22Rv1 (cell line): ENCODE data around the gene STXBP6.

ENCODE experiments used
- H3K27ac ChIP-seq: fragments of 450-650 bp; 2 replicates; pipeline ENCODE4 v1.5.1; 2017
- CTCF ChIP-seq: fragments of 450-650 bp; IDR thresholded peaks from 2 replicates; pipeline ENCODE4 v1.5.1; 2017; ENCODE audit warnings: mild to moderate bottlenecking
- ZFX ChIP-seq: fragments of 450-650 bp; IDR thresholded peaks from 2 replicates; pipeline ENCODE4 v1.6.1; 2017; ENCODE audit warnings: antibody characterized with exemption, borderline replicate concordance

The STXBP6 gene

GRCh38 chr14:25006031-25006430 is 43.9 kb downstream of the STXBP6 start:
- H3K27ac ChIP-seq, result no peak overlapping the region
- TF ChIP-seq CTCF (no peak), ZFX (no peak)

DNA sequence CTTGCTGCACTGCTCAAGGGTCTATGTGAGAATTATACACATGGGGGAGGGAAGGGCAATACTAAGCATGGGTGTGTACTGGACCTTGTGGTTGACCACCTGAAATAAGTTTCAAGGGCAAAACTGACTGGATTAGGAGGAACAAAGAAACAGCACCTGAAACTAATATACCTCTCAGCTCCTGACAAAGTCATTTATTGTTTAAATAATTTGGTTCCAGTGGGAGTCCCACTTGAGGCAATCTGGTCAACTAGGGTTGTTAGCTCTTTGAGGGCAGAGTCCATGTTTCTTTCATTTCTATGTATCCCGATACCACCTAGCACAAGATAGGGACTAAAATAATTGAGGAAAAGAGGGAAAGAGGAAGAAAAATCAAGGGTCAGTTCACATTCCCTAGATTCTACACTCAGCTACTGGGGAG is 45.5 kb downstream of the STXBP6 start:
- TF ChIP-seq CTCF (no peak), ZFX (no peak)

DNA sequence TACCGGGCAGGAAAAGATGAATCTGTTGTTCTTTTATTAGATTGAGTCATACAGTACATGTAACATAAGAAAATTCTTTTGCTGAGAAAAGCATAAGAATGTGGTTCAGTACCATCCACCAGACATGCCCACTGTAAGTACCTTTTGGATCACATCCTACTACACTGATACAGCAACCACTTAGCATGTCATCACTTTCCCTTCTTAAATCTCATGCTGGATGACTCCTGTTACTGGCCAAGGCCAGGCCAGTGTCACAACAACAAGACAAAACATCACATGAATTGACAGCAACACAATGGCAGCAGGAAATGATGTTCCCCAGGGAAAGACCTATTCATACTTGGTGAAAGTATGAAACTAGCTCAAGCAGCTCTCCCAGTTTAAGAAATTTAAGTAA is 46.4 kb downstream of the STXBP6 start:
- TF ChIP-seq CTCF (no peak), ZFX (no peak)

More for the DNA sequence above, 45.5 kb downstream of the STXBP6 start:
- no peak overlapping the region for H3K27ac ChIP-seq

GRCh38 chr14:25001601-25002000 is 48.3 kb downstream of the STXBP6 start:
- H3K27ac ChIP-seq, result no peak overlapping the region
- no peak for TF ChIP-seq CTCF
- TF ChIP-seq ZFX, result no peak

More for the DNA sequence above, 46.4 kb downstream of the STXBP6 start:
- H3K27ac ChIP-seq, result no peak overlapping the region

DNA sequence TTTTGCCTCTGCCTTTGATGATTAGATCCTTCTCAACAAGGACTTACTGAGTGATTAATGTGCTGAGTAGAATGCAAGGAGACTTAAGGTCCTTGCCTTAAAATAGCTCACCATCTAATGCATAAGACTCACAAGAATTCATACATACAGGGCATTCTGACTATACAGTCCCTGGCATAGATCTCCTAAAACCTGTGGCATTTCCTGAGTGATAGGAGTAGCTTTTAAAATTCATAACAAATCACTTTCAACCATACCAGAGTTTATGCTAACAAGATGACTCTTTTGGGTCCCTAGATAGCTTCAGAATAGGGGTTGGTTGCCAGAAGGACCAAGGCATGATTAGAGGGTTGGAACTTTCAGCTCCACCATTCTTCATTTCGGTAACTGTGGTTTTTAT is 48.8 kb downstream of the STXBP6 start:
- no peak overlapping the region for H3K27ac ChIP-seq
- TF ChIP-seq CTCF, result no peak
- TF ChIP-seq ZFX, result no peak

DNA sequence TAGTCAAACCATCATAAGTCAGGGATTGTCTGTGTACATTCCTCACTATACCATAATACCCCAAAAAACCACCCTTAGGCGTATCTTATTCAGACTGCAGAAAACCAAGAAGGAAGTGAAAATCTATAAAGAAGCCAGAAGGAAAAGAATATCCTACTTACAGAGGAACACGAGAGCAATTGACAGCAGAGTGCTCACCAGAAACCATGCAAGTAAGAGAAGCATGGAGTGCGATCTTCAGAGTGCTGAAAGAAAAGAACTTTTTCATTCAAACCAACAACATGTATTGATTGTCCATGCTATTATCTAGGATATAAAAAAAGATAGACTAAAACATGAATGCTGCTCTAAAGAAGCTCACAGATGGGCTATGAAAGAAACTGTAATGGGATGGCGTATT is 50.8 kb downstream of the STXBP6 start:
- H3K27ac ChIP-seq, result no peak overlapping the region
- TF ChIP-seq ZFX, result no peak
- TF ChIP-seq CTCF, result no peak

DNA sequence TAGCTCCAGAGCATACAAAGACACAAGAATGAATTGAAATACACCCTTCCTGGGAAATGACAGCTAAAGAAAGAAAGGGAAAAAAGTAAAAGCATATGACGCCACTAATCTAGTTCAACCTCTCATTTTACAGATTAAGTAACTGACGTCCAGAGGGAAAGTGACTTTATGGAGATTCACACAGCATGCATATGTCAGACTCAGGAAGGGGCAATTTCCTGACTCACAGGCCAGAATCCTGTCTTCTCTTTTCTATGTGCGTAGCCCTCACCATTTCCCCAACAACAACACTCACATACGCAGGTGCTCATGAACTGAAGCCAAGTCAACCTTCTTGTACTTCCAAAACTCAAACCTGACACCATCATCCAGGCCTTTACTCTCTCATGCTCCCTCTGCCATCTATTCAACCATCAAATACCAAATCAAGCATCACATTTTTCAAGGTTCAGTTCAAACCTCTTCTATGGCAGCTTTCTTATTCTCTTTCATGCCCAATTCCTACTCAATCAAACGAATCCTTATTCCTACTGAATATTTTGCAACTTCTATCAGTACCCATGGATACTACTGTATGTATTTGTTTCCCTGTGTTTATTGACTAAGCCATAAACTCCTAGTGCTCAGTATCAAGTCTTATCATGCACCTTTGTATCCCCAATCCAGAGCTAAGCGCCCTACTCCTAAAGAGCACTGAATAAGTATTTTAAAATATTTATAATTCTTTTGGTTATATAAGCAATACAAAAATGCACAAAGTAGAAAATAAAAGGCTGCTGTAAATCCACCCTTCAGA is 52.8 kb downstream of the STXBP6 start:
- no peak for TF ChIP-seq ZFX
- no peak for TF ChIP-seq CTCF
- H3K27ac ChIP-seq, result no peak overlapping the region
